HepG2 (cell line): Measurements from ENCODE around the gene PCED1B. TPM values are rescaled to one million over a fixed set of nuclear protein-coding genes. Genes with fewer than 3 reads are reported as not detected.
A peak's percentile ranks its signal among the peaks of the same experiment; 100 is the strongest.

Source experiments
- ATAC-seq: fragments of 200-7000 bp; cut with Tn5 transposase; 3 replicates; pipeline ENCODE4 v1.9.1; 2020; ENCODE audit warnings: mild to moderate bottlenecking, moderate library complexity
- BruUV-seq: library from RNA; stranded (reverse); fragments of 400-500 nt; replicated peaks from 2 replicates; lab custom pipeline; 2021; lab: Mats Ljungman, UMichigan
- CTCF ChIA-PET: fragments of 300-600 bp; formaldehyde crosslinking; extraction: SDS; loops from one replicate; lab custom pipeline; 2021; ENCODE audit warnings: low total read pairs, inconsistent platforms, low intra/inter-chr PET ratio; lab: Yijun Ruan, JAX
- POLR2A ChIA-PET: fragments of 350-600 bp; sonication (Branson Sonifier 250); formaldehyde crosslinking; loops from one replicate; lab custom pipeline; 2020; ENCODE audit warnings: antibody characterized with exemption, inconsistent platforms; lab: Yijun Ruan, JAX
- DNase-seq: peaks from one replicate; pipeline ENCODE4 v3.0.0-alpha.2; 2015; ENCODE audit warnings: low spot score
- FAIRE-seq: peaks from 3 replicates; lab custom pipeline; 2011; peaks lifted over from hg19 to GRCh38; lab: Jason Lieb, UNC
- H2AFZ ChIP-seq: one replicate; pipeline ENCODE4 v1.6.1; 2011; ENCODE audit warnings: low read length, inconsistent platforms
- H3K27ac ChIP-seq: fragments of 300-600 bp; 3 replicates; pipeline ENCODE4 v1.8.0; 2011; ENCODE audit warnings: mixed run types, mild to moderate bottlenecking, mixed read lengths, low read length, inconsistent platforms; ENCODE audit not compliant: insufficient read depth; ENCODE audit errors: extremely low read length
- H3K27me3 ChIP-seq, 2 experiments: fragments of 200-600 bp in 1 of 2; 2 replicates in 1 of 2; 3 replicates in 1 of 2; pipeline versions ENCODE4 v1.6.0 to v1.8.0; 2011; ENCODE audit warnings: low read length in 2 of 2, mild to moderate bottlenecking in 2 of 2, moderate library complexity in 2 of 2, inconsistent platforms in 1 of 2; ENCODE audit not compliant: insufficient read depth in 2 of 2, control insufficient read depth in 1 of 2
- H3K36me3 ChIP-seq, 2 experiments: fragments of 200-600 bp in 1 of 2; replicated peaks in 1 of 2; 2 replicates in 1 of 2; 3 replicates in 1 of 2; pipeline versions ENCODE4 v1.5.1 to v1.8.0; 2011; ENCODE audit warnings: low read length in 2 of 2, inconsistent platforms in 1 of 2; ENCODE audit not compliant: insufficient read depth in 2 of 2, control insufficient read depth in 1 of 2
- H3K4me1 ChIP-seq: 2 replicates; pipeline ENCODE4 v1.5.1; 2012; ENCODE audit warnings: low read length, inconsistent platforms; ENCODE audit not compliant: insufficient read depth
- H3K4me2 ChIP-seq: 2 replicates; pipeline ENCODE4 v1.6.0; 2011; ENCODE audit warnings: low read depth, low read length, inconsistent platforms
- H3K4me3 ChIP-seq, 3 experiments: fragments of 200-600 bp in 1 of 3; sonication (generic), shearing (Covaris generic) in 1 of 3; replicated peaks in 1 of 3; 2 replicates each; pipeline ENCODE4 v1.5.1; 2011 to 2016; ENCODE audit warnings: low read length in 3 of 3, inconsistent platforms in 2 of 3, low read depth in 2 of 3, mild to moderate bottlenecking in 2 of 3, control low read depth in 1 of 3, mixed read lengths in 1 of 3; ENCODE audit not compliant: insufficient read depth in 1 of 3
- H3K79me2 ChIP-seq: one replicate; pipeline ENCODE4 v1.6.1; 2011; ENCODE audit warnings: low read length, inconsistent platforms; ENCODE audit not compliant: insufficient read depth
- H3K9ac ChIP-seq: 2 replicates; pipeline ENCODE4 v1.6.0; 2011; ENCODE audit warnings: mild to moderate bottlenecking, low read depth, low read length, inconsistent platforms; ENCODE audit not compliant: insufficient read depth
- H3K9me3 ChIP-seq: 2 replicates; pipeline ENCODE4 v1.5.1; 2012; ENCODE audit warnings: mild to moderate bottlenecking, low read length
- H4K20me1 ChIP-seq: 2 replicates; pipeline ENCODE4 v1.6.0; 2011; ENCODE audit warnings: inconsistent platforms, mild to moderate bottlenecking, low read length, moderate library complexity; ENCODE audit not compliant: insufficient read depth
- BCL3 ChIP-seq: sonication (generic); formaldehyde crosslinking; IDR thresholded peaks from 2 replicates; pipeline ENCODE4 v1.5.1; 2020; ENCODE audit warnings: mild to moderate bottlenecking, missing genetic modification reagents, moderate library complexity
- FOXP1 ChIP-seq, 2 experiments: fragments of 450-650 bp in 1 of 2; IDR thresholded peaks; 2 replicates each; pipeline ENCODE4 v1.6.1; 2017 to 2018; ENCODE audit warnings: antibody characterized with exemption in 1 of 2
- FOXP4 ChIP-seq: sonication (generic); formaldehyde crosslinking; IDR thresholded peaks from 2 replicates; pipeline ENCODE4 v1.4.0; 2020; ENCODE audit warnings: missing genetic modification reagents
- MAFK ChIP-seq, 2 experiments: IDR thresholded peaks in 1 of 2; conservative IDR thresholded peaks in 1 of 2; 2 replicates each; pipeline ENCODE4 v1.6.1; 2011; ENCODE audit warnings: improper control_type of control experiment in 2 of 2, low read length in 2 of 2
- SSRP1 ChIP-seq: IDR thresholded peaks from 2 replicates; pipeline ENCODE4 v1.6.1; 2016; ENCODE audit warnings: control low read depth
- TAF1 ChIP-seq: sonication (generic); formaldehyde crosslinking; IDR thresholded peaks from 2 replicates; pipeline ENCODE4 v1.4.0; 2020; ENCODE audit warnings: missing genetic modification reagents
- ZNF577 ChIP-seq: sonication (generic); formaldehyde crosslinking; IDR thresholded peaks from 2 replicates; pipeline ENCODE4 v1.4.0; 2020; ENCODE audit warnings: mild to moderate bottlenecking, low read depth, missing genetic modification reagents, borderline replicate concordance
- WGBS: methylation state at CpG from one replicate; pipeline ENCODE4 v1.1.6; 2017; ENCODE audit warnings: low lambda C conversion rate; 5-methylcytosine and 5-hydroxymethylcytosine counted together
- in situ Hi-C: cut with HindIII; loops from 2 replicates; pipeline ENCODE4 v1.10.0; 2017; ENCODE audit warnings: low pct_unique_long_range_greater_than_20kb; ENCODE audit not compliant: extremely low pct_ligation_motif_present
- intact Hi-C: fragments of 100-400 bp; cut with micrococcal nuclease; formaldehyde crosslinking; loops from one replicate; pipeline ENCODE4 v1.10.0; 2022; ENCODE audit not compliant: unreplicated experiment
- polyA plus RNA-seq, 8 experiments: library from polyadenylated mRNA; depleted of rRNA in 3 of 8; stranded (reverse) in 7 of 8; unstranded in 1 of 8; fragments of >200 nt; fragmentation: Illumina TruSeq in 4 of 8; extraction: Trizol in 4 of 8; gene quantifications; 2 replicates each; pipeline versions ENCODE4 v1.2.1 to v1.2.3, GENCODE V29; 2011 to 2016; ENCODE audit warnings: low read depth in 4 of 8, missing spikeins in 1 of 8, mixed read lengths in 1 of 8; ENCODE audit not compliant: insufficient read depth in 1 of 8
- total RNA-seq, 5 experiments: library from RNA; depleted of rRNA; stranded (reverse); fragments of >200 nt; fragmentation: Illumina TruSeq; extraction: Trizol; gene quantifications; 2 replicates each; pipeline ENCODE4 v1.2.3, GENCODE V29; 2016; ENCODE audit warnings: low read depth in 1 of 5
- TF ChIP-seq, protein P1 (sequence below): sonication (generic); formaldehyde crosslinking; IDR thresholded peaks from 2 replicates; pipeline ENCODE4 v1.5.1; 2020; ENCODE audit warnings: missing genetic modification reagents, mild to moderate bottlenecking, borderline replicate concordance

Gene PCED1B
- total and polyA plus RNA-seq, 2 of the 13 experiments (the other 11 are each of a cell fraction or from before 2014, with no cell fraction given), result 0.11 to 0.37 TPM

GRCh38 chr12:47224563-47225133, 145.2 kb downstream of the PCED1B start:
- no TSS peak for BruUV-seq
- no peak for ATAC-seq
- no peak overlapping the region for H2AFZ ChIP-seq
- FAIRE-seq, result no peak
- intact Hi-C loops, result no loop called here
- H3K4me3 ChIP-seq, result no peak overlapping the region
- ChIA-PET CTCF (no interaction called here), POLR2A (no interaction called here)
- in situ Hi-C loops, result no loop called here
- H3K9me3 ChIP-seq, result no peaks in the 10 kb centered on the region
- WGBS, result 89% methylated on average over 17 of the region's 17 CpGs
- no peak for DNase-seq
- H3K79me2 ChIP-seq, result no peaks in the 10 kb centered on the region
- no peak overlapping the region for H3K9ac ChIP-seq
- H3K4me1 ChIP-seq, result peaks cover 64% of the 10 kb centered on the region
- no peak for TF ChIP-seq ZNF577 (CRISPR knock-in tag)
- TF ChIP-seq TAF1, result no peak
- TF ChIP-seq SSRP1 (CRISPR knock-in tag), result no peak
- TF ChIP-seq BCL3, result no peak
- TF ChIP-seq FOXP1 (IDR thresholded peaks at IDR 0.05), result no peak
- no peak for TF ChIP-seq FOXP1 (CRISPR knock-in tag; IDR thresholded peaks at IDR 0.05)
- no peaks in the 10 kb centered on the region for H3K36me3 ChIP-seq
- no peak overlapping the region for H3K27ac ChIP-seq
- H3K27me3 ChIP-seq, result no peaks in the 10 kb centered on the region
- H3K4me2 ChIP-seq, result no peak overlapping the region
- no peaks in the 10 kb centered on the region for H4K20me1 ChIP-seq

DNA sequence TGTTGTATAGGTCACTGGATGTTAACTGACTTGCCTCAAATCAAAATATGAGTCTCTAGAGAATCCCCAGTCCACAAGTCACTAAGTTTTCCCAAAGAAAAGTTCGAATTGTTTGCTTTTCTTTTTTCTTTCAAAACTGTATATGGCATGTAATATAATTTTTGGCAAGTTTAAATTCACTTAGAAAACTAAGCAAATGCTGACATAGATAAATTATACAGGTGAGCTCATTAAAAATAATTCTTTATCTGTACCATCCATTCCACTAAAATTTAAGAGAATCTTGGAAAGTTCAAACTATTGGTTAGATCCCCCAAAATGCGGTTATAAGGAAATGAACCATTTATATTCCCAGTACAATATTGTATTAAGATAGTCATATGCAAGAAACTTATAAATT, 145.9 kb downstream of the PCED1B start:
- CTCF ChIA-PET, result no interaction called here
- no peak overlapping the region for H3K9ac ChIP-seq
- no peak for FAIRE-seq
- no peak overlapping the region for H3K4me3 ChIP-seq
- BruUV-seq, result no TSS peak
- no peak overlapping the region for H3K4me2 ChIP-seq
- no peak overlapping the region for H3K27ac ChIP-seq
- TF ChIP-seq, protein P1, sequence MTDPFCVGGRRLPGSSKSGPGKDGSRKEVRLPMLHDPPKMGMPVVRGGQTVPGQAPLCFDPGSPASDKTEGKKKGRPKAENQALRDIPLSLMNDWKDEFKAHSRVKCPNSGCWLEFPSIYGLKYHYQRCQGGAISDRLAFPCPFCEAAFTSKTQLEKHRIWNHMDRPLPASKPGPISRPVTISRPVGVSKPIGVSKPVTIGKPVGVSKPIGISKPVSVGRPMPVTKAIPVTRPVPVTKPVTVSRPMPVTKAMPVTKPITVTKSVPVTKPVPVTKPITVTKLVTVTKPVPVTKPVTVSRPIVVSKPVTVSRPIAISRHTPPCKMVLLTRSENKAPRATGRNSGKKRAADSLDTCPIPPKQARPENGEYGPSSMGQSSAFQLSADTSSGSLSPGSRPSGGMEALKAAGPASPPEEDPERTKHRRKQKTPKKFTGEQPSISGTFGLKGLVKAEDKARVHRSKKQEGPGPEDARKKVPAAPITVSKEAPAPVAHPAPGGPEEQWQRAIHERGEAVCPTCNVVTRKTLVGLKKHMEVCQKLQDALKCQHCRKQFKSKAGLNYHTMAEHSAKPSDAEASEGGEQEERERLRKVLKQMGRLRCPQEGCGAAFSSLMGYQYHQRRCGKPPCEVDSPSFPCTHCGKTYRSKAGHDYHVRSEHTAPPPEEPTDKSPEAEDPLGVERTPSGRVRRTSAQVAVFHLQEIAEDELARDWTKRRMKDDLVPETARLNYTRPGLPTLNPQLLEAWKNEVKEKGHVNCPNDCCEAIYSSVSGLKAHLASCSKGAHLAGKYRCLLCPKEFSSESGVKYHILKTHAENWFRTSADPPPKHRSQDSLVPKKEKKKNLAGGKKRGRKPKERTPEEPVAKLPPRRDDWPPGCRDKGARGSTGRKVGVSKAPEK (CRISPR knock-in tag), result no peak
- TF ChIP-seq MAFK (conservative IDR thresholded peaks at IDR 0.05 in 1 of 2, IDR thresholded peaks at IDR 0.05 in 1 of 2; ENCODE audit: low read length in 2 of 2), result peak in 1 of 2 experiments; percentile 48; a peak in 2 of 4 replicates
- no peak for TF ChIP-seq FOXP4 (CRISPR knock-in tag)
- TF ChIP-seq, all 625 proteins: peak for 1
- Histone ChIP-seq H3K79me2 (no peaks in the 10 kb centered on the region), H4K20me1 (no peaks in the 10 kb centered on the region), H3K36me3 (no peaks in the 10 kb centered on the region), H3K27me3 (no peaks in the 10 kb centered on the region), H2AFZ (no peak overlapping the region), H3K4me1 (peaks cover 62% of the 10 kb centered on the region), H3K9me3 (no peaks in the 10 kb centered on the region)
- POLR2A ChIA-PET, result no interaction called here
- intact Hi-C loops (no loop called here), in situ Hi-C loops (no loop called here)
- DNase-seq (no peak), ATAC-seq (no peak)
- WGBS, result 80% methylated on average over 2 of the region's 2 CpGs
